ENCODE data around the gene GP1BB. TPM values are rescaled to one million over a fixed set of nuclear protein-coding genes. Genes with fewer than 3 reads are reported as not detected.
A peak's percentile ranks its signal among the peaks of the same experiment; 100 is the strongest.

The GP1BB gene
- total and polyA plus RNA-seq, 2 of the 4 experiments (the other 2 are of a cell fraction): 0.18 to 1.5 TPM

GRCh38 chr22:19716041-19716828 is 7.1 kb upstream of the GP1BB start:
- Histone ChIP-seq H2BK120ac (ENCODE audit: low read depth, low read length) (no peak overlapping the region), H3K4me1 (ENCODE audit: control insufficient read depth, insufficient read depth, low read length) (peaks cover 15% of the 10 kb centered on the region), H2BK5ac (ENCODE audit: low read depth, low read length, poor library complexity, severe bottlenecking) (no peak overlapping the region), H3K56ac (ENCODE audit: extremely low read depth, insufficient read depth, low read length) (no peak overlapping the region), H3K9me1 (ENCODE audit: insufficient read depth, low read length) (peaks cover 7% of the 10 kb centered on the region), H4K5ac (ENCODE audit: low read depth, low read length) (no peak overlapping the region), H3K27ac (ENCODE audit: insufficient read depth, low read length) (no peak overlapping the region), H4K20me1 (ENCODE audit: insufficient read depth, low read length) (no peaks in the 10 kb centered on the region), H3K36me3 (ENCODE audit: control insufficient read depth, insufficient read depth, low read length) (peaks cover 7% of the 10 kb centered on the region), H3K14ac (replicated peaks; ENCODE audit: low read depth, low read length) (no peak overlapping the region), H2BK20ac (ENCODE audit: low read depth, low read length) (no peak overlapping the region), H3K27me3 (ENCODE audit: control insufficient read depth, insufficient read depth, low read length) (peaks cover 21% of the 10 kb centered on the region), H3K9ac (ENCODE audit: low read depth, low read length) (no peak overlapping the region), H3K79me1 (ENCODE audit: low read depth in 1 of 2, low read length in 2 of 2) (peaks cover 0 to 4% of the 10 kb centered on the region in 2 experiments; a peak in 1 of 4 replicates), H2AFZ (replicated peaks; ENCODE audit: low read length, poor library complexity) (peak overlapping the region; percentile 61), H4K91ac (ENCODE audit: insufficient read depth, low read depth, low read length) (no peak overlapping the region), H4K8ac (ENCODE audit: low read depth in 2 of 2, low read length in 2 of 2) (no peak overlapping the region), H2AK9ac (replicated peaks; ENCODE audit: low read depth, low read length, poor library complexity) (no peak overlapping the region), H3K4me2 (ENCODE audit: low read depth, low read length) (no peak overlapping the region), H3K9me3 (ENCODE audit: control insufficient read depth, insufficient read depth, low read length) (no peaks in the 10 kb centered on the region), H2AK5ac (ENCODE audit: low read depth, low read length) (no peak overlapping the region), H3K4me3 (ENCODE audit: insufficient read depth, low read depth, low read length) (no peak overlapping the region), H3K23ac (ENCODE audit: low read depth, low read length) (no peak overlapping the region), H2BK15ac (ENCODE audit: low read depth, low read length) (no peak overlapping the region), H3K4ac (ENCODE audit: low read depth, low read length) (no peak overlapping the region), H3K18ac (ENCODE audit: low read depth, low read length) (no peak overlapping the region)
- ATAC-seq (ENCODE audit: low read depth) (no peak), DNase-seq (no peak)
- ChIA-PET POLR2A (ENCODE audit: unreplicated experiment) (no interaction called here), CTCF (interaction anchor here (1.0 kb wide), 1 partner anchor 84 kb away, joined by 3 read pairs; no protein-coding TSS in a partner anchor)
- in situ Hi-C loops (cut with MboI; ENCODE audit: low sequenced_read_pairs): no loop called here
- intact Hi-C loops (cut with micrococcal nuclease): no loop called here
- BruUV-seq (replicated peaks): no TSS peak
- WGBS, 2 experiments (ENCODE audit: extremely low coverage in 2 of 2, insufficient read length in 1 of 2): 80% methylated on average over 2 of the region's 11 CpGs; no CpG with 5 or more reads in 1 of the 2 experiments
- dilution Hi-C loops (cut with HindIII; ENCODE audit: low sequenced_read_pairs, unreplicated experiment): no loop called here
- TF ChIP-seq RCOR1 (IDR thresholded peaks at IDR 0.05; ENCODE audit: insufficient replicate concordance, low read length) (no peak), CTCF (conservative IDR thresholded peaks at IDR 0.05; ENCODE audit: low read depth, low read length) (no peak), RFX5 (IDR thresholded peaks at IDR 0.05; ENCODE audit: low read depth, low read length) (no peak), CEBPB (IDR thresholded peaks at IDR 0.05; ENCODE audit: low read depth, low read length) (no peak), MAZ (IDR thresholded peaks at IDR 0.05; ENCODE audit: borderline replicate concordance, low read depth, low read length) (no peak), SMC3 (IDR thresholded peaks at IDR 0.05; ENCODE audit: low read depth, low read length) (no peak), MAFK (IDR thresholded peaks at IDR 0.05; ENCODE audit: low read depth, low read length) (no peak), CHD1 (IDR thresholded peaks at IDR 0.05; ENCODE audit: low read depth, low read length) (no peak), FOS (IDR thresholded peaks at IDR 0.05; ENCODE audit: low read depth, low read length) (no peak), POLR2A (IDR thresholded peaks at IDR 0.05; ENCODE audit: low read depth, low read length) (no peak), BHLHE40 (IDR thresholded peaks at IDR 0.05; ENCODE audit: low read depth, low read length) (no peak), NFE2L2 (IDR thresholded peaks at IDR 0.05; ENCODE audit: low read depth, low read length) (no peak)
- TF ChIP-seq, protein P1, sequence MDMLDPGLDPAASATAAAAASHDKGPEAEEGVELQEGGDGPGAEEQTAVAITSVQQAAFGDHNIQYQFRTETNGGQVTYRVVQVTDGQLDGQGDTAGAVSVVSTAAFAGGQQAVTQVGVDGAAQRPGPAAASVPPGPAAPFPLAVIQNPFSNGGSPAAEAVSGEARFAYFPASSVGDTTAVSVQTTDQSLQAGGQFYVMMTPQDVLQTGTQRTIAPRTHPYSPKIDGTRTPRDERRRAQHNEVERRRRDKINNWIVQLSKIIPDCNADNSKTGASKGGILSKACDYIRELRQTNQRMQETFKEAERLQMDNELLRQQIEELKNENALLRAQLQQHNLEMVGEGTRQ (IDR thresholded peaks at IDR 0.05; ENCODE audit: low read depth, low read length): no peak

Data from IMR-90 (cell line).